WI38 (cell line): ENCODE results near the gene RPL13.

ENCODE experiments used
- H3K4me3 ChIP-seq: 2 replicates; pipeline ENCODE4 v1.5.1; 2011; ENCODE audit warnings: low read depth, mild to moderate bottlenecking, control low read depth, low read length
- CTCF ChIP-seq: IDR thresholded peaks from 2 replicates; pipeline ENCODE4 v1.5.1; 2012; ENCODE audit warnings: low read depth, mild to moderate bottlenecking, control low read depth, low read length

Gene RPL13

GRCh38 chr16:89555780-89556179 lies 4.7 kb upstream of the RPL13 start:
- no peak overlapping the region for H3K4me3 ChIP-seq
- no peak for TF ChIP-seq CTCF

GRCh38 chr16:89556750-89557689 lies 3.5 kb upstream of the RPL13 start:
- TF ChIP-seq CTCF, result peak; percentile 85
- H3K4me3 ChIP-seq, result no peak overlapping the region

GRCh38 chr16:89557690-89558490 lies 2.6 kb upstream of the RPL13 start:
- no peak for TF ChIP-seq CTCF
- H3K4me3 ChIP-seq, result no peak overlapping the region

- no peak for TF ChIP-seq CTCF
- peak overlapping the region; percentile 87 for H3K4me3 ChIP-seq
Observed at GRCh38 chr16:89561142-89561883, 831 bp downstream of the RPL13 start.

- TF ChIP-seq CTCF, result no peak
- peak overlapping the region; percentile 87 for H3K4me3 ChIP-seq
Observed at GRCh38 chr16:89561884-89562599, 1.6 kb downstream of the RPL13 start.

GRCh38 chr16:89562939-89563338 lies 2.5 kb downstream of the RPL13 start:
- no peak for TF ChIP-seq CTCF
- H3K4me3 ChIP-seq, result no peak overlapping the region
